Left renal cortex interstitium (tissue), 4 donors: ENCODE results near the gene OTOR. TPM values are rescaled to one million over a fixed set of nuclear protein-coding genes. Genes with fewer than 3 reads are reported as not detected.

ENCODE experiments used
- DNase-seq, 4 donors: peaks; one replicate each; pipeline ENCODE4 v3.0.0-alpha.2; 2013; ENCODE audit warnings: low read depth in 4 of 4, low spot score in 2 of 4, missing footprints in 1 of 4
- polyA plus RNA-seq, 4 donors: library from polyadenylated mRNA; unstranded; fragments of 120-200 nt; gene quantifications; one replicate each; pipeline ENCODE4 v1.2.1, GENCODE V29; 2013; ENCODE audit not compliant: insufficient read length in 4 of 4

OTOR gene
- polyA plus RNA-seq, 4 donors: 0.11 TPM; not detected in 3

DNA sequence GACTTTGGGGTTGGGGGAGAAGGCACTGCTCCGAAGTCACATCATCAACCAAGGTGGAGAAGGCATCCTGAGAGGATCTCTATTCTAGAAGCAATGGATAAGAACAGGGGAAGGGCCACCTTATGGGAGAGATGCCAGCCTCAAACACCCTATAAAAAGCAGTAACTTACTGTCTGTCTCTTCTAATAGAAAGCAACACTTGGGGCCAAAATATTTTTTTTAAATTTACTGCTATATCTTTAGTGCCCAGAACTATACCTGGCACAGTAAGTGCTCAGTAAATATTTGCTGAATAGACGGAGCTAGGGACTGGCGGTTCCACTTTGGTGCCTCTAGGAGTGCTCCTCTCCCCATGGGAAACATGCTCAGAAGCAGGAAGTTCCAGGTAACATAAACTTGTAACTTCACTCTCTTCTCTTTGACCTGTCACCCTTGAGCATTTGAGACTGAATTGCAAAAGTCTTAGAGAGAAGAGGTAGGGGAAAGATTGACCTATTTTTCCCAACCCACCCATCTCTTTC, 807 bp upstream of the OTOR start:
- no peak for DNase-seq

DNA sequence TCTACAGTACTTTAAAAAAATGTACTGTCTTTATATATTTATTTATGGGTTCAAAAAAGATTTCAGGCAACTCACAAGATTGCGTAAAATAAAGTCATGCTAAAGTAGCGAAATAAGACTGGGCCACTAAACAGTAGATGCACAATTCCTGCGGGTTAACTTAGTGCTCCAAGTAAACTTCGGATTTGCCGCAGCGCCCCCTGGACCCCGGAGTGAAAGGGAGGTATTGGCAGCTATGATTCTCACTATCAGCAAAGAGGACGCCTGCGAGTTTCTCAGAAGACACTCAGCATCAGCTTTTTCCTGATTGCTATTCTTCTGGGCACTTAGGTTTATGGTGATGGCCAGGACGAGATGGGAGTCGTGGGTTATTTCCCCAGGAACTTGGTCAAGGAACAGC, 1.4 kb downstream of the OTOR start:
- no peak for DNase-seq

DNA sequence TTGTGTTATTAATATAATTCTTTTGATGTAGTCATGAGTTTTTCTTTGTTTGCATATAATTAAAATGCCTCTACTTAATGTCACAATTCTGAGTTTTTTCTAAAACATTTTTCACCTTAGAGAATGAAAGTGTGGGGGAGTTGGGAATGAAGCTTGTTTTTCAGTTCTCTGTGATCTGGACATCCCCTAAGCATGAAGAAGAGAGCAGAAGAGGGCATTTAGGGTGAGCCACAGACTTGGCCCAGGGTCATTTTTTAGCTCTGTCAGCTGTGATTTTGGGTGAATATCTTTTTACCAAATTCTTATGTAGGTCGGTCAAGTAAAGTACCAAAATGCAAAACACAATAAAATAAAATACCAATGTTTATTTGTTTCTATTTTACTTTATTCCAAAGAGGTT, 3.9 kb downstream of the OTOR start:
- no peak for DNase-seq

DNA sequence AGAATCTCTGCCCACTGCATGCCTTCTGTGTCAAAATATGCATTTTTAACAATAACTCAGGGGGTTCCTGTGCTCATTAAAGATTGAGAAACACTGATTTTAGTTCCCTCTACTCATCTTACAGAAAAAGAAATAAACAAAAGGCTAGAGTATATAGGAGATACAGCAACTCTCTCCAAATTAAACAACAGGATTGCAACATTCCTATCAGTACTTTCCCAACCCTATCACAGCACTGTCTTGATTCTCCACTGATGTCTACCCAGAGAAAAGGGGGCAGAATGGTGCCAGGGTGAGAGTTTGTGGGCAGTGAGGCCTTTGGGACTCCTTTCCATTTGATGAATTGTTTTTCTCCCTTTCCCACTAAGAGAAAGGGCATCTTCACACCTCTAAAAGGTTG, 4.7 kb downstream of the OTOR start:
- DNase-seq: no peak

DNA sequence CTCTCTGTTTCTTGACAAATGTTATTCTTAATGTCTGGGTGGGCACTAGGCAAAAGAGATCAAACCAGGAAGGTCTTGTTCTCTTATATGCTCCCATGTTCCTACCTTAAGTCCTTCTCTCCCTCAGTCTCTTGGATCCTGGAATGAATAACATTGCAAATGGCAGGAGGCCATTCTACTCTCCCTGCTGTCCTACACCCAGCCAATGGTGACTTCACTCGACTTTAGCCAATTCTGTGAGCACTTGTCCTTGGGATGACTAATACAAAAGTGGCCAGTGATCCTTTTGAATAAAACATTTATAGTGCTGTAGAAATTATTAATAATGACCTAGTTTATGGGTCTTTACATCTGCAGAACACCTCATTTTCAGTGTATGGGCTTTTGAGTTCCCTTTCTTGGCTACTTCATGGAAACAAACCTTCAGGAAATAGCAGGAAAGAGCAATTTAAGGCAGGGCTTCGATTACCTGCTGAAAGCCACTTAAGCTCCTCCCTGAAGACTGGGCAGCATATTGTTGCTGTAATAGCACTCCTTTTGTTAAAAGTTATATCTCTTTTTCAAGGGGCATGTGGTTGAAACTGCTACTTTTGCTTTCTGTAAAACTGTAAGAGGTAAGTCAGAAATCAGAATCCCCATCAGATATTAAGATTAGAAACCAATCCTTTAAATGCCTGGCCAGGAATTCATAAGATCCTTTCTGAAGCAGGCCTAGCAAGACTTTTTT, 10.5 kb downstream of the OTOR start:
- DNase-seq: no peak

DNA sequence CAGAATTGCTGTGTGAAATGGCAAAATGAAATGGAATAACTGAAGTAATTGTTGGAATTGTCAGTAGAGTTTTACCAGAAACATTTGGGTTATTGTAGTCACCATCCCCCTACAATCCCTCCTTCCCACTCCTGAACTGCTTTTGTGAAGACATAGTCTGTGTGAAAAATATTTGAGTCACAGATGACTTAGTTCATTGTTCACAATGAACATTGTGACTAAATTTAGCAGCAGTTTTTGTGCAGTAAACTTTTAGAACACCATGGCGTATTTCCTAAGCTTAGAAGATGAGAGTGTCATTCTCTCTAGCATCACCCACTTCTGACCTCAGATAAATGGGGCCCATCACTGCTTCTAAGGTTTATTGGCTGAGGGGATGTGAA, 11.0 kb downstream of the OTOR start:
- DNase-seq: no peak

DNA sequence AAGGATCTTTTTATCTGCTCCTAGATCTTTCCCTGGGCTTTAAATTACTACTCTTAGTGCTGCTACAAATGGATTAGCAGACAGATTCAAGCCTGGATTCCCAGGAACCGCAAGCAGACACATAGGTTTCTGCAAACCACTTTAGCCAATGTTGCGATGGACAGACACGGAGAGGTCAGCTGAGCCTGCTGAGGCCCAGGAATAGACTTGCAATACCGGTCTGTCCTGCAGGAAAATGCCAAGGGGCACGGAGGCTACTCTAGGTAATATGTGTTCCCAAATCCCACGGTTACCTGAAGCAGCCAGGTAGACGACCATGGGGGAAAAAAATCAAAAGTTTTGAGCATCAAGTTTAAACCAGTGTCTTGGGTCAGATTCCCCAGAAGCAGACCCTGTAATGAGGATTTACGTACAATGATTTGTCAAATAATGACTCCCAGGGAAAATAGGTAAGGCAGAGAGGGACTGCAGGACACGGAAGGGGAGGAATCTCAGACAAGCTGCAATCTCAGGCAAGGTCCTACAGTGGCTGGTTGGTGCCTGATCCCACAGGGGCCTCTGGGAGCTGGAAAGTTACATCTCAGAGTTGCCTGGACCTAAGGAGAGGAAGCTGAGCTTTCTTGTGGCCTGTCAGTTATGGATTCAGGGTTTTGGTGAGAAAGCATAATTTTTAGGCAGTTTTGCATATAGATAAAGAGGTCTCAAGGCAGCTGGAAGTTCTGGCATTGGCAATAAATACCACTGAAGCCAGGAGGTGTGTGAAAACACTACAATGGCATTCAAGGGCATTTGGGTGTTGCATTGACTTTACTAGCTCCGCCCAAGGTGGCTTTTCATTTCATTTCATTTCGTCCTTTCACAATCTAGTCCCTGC, 12.5 kb downstream of the OTOR start:
- DNase-seq: no peak

DNA sequence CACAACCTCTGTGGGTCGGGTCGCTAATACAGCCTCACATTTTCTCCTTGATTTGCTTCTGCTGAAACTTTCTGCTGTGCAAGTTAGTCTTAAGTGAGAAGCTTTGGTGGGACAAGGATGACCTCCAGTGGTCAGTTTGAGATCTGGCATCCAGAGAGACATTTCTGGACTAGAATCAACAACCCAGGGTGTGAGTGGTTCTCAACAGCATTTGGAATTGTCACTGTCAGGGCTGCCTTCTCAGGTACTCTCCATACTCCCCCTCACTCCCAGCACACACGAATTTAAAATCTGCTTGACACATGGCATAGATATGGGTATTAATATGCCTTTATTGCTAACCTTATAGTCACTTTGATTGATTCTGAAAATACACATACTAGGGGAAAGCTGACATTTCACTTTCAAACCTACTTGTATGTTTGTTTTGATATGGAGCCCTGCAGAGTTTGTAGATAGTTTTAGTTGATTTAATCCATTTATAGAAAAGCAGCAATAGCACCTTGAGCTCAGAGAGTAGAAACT, 13.2 kb downstream of the OTOR start:
- DNase-seq: peak; percentile 36 to 66 (median 54)

DNA sequence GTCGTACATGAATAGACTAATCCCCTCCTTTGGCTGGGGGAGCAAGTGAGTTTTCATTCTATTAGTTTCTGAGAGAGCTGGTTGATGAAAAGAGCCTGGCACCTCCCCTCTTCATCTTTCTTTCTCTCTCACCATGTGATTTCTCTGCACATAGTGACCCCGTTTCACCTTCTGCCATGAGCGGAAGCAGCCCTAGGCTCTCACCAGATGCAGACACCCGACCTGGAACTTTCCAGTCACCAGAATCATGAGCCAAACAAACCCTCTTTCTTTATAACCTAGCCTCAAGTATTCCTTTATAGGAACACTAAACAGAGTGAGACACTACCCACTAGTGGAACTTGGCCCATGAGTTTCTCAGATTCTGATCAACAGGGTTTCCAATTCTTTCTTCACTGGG, 16.4 kb downstream of the OTOR start:
- DNase-seq: no peak

DNA sequence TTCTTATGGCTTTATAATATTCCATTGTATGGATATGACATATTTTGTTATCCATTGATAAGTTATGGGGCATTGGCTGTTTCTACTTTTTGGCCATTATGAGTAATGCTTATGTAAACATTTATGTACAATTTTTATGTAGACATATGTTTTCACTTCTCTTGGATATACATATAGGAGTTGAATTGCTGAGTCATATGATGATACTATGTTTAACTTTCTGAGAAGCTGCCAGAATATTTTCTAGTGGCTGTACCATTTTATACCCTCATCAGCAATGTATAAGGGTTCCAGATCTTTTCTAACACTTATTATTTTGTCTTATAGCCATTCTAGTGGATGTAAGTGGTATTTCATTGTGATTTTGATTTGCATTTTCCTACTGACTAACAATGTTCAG, 23.1 kb downstream of the OTOR start:
- no peak for DNase-seq

DNA sequence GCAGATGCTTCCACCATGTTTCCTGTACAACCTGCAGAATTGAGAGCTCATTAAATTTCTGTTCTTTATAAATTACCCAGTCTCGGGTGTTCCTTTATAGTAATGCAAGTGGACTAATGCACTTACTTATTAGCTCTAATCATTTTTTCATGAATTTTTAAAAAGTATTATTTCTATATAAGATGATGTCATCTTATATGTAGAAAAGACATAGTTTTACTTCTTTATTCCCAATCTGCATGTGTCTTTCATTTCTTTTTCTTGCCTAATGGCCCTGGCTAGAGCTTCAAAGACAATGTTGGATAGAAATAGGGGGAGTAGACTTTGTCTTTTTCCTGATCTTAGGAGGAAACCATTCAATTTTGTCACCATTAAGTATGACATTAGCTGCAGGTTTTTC, 27.8 kb downstream of the OTOR start:
- DNase-seq: no peak

DNA sequence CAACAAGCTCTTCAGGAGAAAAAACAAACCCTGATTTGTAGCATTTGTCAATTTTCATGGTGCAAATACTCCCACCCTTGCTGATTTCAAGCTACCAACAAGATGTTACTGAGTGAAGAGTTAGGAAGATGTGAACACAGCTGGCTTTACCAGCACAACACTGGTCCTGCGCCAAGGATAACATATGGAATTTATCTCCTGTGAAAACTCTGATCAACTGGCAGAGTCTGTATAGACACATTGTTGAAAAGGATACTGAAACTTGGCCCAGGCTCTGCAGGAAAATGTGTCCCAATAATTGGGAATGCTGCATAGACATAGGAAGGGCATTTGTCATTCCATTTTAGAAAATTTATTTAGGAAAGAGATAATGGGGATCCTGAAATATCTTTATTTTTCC, 29.0 kb downstream of the OTOR start:
- DNase-seq: no peak

DNA sequence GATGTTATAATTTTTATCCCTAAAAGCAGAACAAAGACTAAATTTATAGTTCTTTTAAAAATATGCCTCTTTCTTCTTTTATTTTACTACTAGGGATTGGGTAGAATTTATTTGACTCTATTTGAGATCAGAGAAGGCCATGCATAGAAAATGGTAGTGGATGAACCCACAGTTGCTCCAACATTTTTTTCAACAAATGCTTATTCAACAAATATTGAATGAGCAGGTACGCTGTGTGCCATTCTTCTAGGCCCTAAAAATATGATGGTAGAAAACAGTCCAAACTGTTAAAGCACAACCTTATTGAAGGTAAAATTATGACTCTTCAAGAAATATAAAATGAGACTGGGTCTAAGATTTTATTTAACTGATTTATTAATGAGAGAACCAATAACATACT, 30.0 kb downstream of the OTOR start:
- DNase-seq: no peak

DNA sequence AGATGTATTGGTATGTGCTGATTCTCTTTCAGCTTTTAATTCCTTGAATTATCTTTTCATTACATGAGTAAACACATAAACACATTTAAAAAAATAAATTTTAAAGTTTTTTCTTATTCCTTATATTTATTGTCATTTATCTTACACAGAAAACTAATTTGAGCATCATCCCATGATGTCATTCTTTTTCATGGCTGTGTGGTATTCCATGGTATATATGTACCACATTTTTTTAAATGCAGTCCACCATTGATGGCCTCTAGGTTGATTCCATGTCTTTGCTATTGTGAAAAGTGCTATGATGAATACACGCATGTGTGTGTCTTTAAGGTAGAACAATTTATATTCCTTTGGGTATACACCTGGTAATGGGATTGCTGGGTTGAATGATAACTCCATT, 33.3 kb downstream of the OTOR start:
- no peak for DNase-seq

DNA sequence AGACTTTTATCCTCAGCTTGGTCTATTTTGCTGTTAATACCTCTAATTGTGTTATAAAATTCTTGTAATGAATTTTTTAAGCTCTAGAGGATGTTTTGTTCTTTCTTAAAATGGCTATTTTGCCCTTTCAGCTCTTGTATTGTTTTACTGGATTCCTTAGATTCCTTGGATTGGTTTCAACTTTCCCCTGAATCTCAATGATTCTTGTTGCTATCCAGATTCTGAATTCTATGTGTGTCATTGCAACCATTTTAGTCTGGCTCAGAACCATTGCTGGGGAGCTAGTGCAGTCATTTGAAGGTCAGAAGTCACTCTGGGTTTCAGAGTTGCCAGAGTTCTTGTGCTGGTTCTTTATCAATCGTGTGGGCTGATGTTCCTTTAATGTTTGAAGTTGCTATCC, 37.1 kb downstream of the OTOR start:
- no peak for DNase-seq

Other genes starting within 250 kb of the OTOR start
- gene KIF16B, start 174.9 kb upstream of the OTOR start, polyA plus RNA-seq: 10 to 100 TPM; 16.8 to 26.0 (median 23.4) TPM
- 100 to 1,000 TPM; 106 to 125 (median 112) TPM for gene SNRPB2, start 18.3 kb upstream of the OTOR start, polyA plus RNA-seq